GM12878 (cell line): ENCODE results near the gene ARHGEF33. TPM values are rescaled to one million over a fixed set of nuclear protein-coding genes. Genes with fewer than 3 reads are reported as not detected.

Experiments
- ATAC-seq: fragments of 200-7000 bp; cut with Tn5 transposase; 3 replicates; pipeline ENCODE4 v1.9.1; 2020; ENCODE audit warnings: mild to moderate bottlenecking, moderate library complexity
- BruUV-seq: library from RNA; stranded (reverse); fragments of 400-500 nt; replicated peaks from 2 replicates; lab custom pipeline; 2021; lab: Mats Ljungman, UMichigan
- CTCF ChIA-PET: fragments of 300-600 bp; sonication (Branson Sonifier 250); formaldehyde crosslinking; extraction: SDS; loops from one replicate; lab custom pipeline; 2021; ENCODE audit warnings: inconsistent platforms; lab: Yijun Ruan, JAX
- POLR2A ChIA-PET: fragments of 350-600 bp; formaldehyde crosslinking; extraction: SDS; loops from one replicate; lab custom pipeline; 2021; ENCODE audit warnings: inconsistent platforms; lab: Charles Lee
- RAD21 ChIA-PET: fragments of 300-600 bp; sonication (Branson Sonifier 250); formaldehyde crosslinking; loops from one replicate; lab custom pipeline; 2023; ENCODE audit warnings: antibody characterized with exemption; ENCODE audit not compliant: unreplicated experiment; lab: Charles Lee
- SMC1A ChIA-PET: fragments of 300-600 bp; sonication (Branson Sonifier 250); formaldehyde crosslinking; loops from one replicate; lab custom pipeline; 2023; ENCODE audit not compliant: unreplicated experiment, uncharacterized antibody; lab: Charles Lee
- DNase-seq: peaks from one replicate; pipeline ENCODE4 v3.0.0-alpha.2; 2011; ENCODE audit warnings: low read depth, low spot score
- FAIRE-seq: peaks from 3 replicates; lab custom pipeline; 2011; peaks lifted over from hg19 to GRCh38; lab: Jason Lieb, UNC
- H2AFZ ChIP-seq: 2 replicates; pipeline ENCODE4 v1.6.0; 2011; ENCODE audit warnings: low read depth, low read length, control low read depth; ENCODE audit not compliant: control insufficient read depth
- H3K27ac ChIP-seq: 2 replicates; pipeline ENCODE4 v1.5.1; 2011; ENCODE audit warnings: control low read depth; ENCODE audit not compliant: control insufficient read depth, insufficient read depth
- H3K27me3 ChIP-seq, 2 experiments: replicated peaks in 1 of 2; 2 replicates each; pipeline versions ENCODE4 v1.6.0 to v1.6.1; 2011; ENCODE audit warnings: low read length in 1 of 2; ENCODE audit not compliant: control insufficient read depth in 2 of 2, insufficient read depth in 2 of 2
- H3K36me3 ChIP-seq, 2 experiments: 2 replicates each; pipeline ENCODE4 v1.5.1; 2011; ENCODE audit warnings: low read length in 1 of 2; ENCODE audit not compliant: control insufficient read depth in 2 of 2, insufficient read depth in 2 of 2
- H3K4me1 ChIP-seq: 2 replicates; pipeline ENCODE4 v1.6.1; 2011; ENCODE audit warnings: mild to moderate bottlenecking, low read length, moderate library complexity, mixed read lengths; ENCODE audit not compliant: control insufficient read depth, insufficient read depth
- H3K4me2 ChIP-seq: 2 replicates; pipeline ENCODE4 v1.6.0; 2011; ENCODE audit warnings: control low read depth; ENCODE audit not compliant: control insufficient read depth, insufficient read depth
- H3K4me3 ChIP-seq: fragments of 200-600 bp; sonication (generic); 2 replicates; pipeline ENCODE4 v1.5.1; 2016
- H3K79me2 ChIP-seq: 2 replicates; pipeline ENCODE4 v1.6.0; 2011; ENCODE audit warnings: low read length; ENCODE audit not compliant: control insufficient read depth, insufficient read depth
- H3K9ac ChIP-seq: 2 replicates; pipeline ENCODE4 v1.8.0; 2011; ENCODE audit warnings: low read length, control low read depth, mixed read lengths; ENCODE audit not compliant: control insufficient read depth, insufficient read depth
- H3K9me3 ChIP-seq: replicated peaks from 3 replicates; pipeline ENCODE4 v1.5.1; 2011; ENCODE audit warnings: mild to moderate bottlenecking, low read length; ENCODE audit not compliant: control insufficient read depth, insufficient read depth
- H4K20me1 ChIP-seq: 2 replicates; pipeline ENCODE4 v1.6.0; 2011; ENCODE audit not compliant: control insufficient read depth, insufficient read depth
- DPF2 ChIP-seq: fragments of 450-650 bp; IDR thresholded peaks from 2 replicates; pipeline ENCODE4 v1.6.1; 2017; ENCODE audit warnings: mild to moderate bottlenecking
- ESRRA ChIP-seq: IDR thresholded peaks from 2 replicates; pipeline ENCODE4 v1.6.1; 2012; ENCODE audit warnings: mild to moderate bottlenecking, low read length, improper control_type of control experiment
- IKZF1 ChIP-seq: fragments of 450-650 bp; conservative IDR thresholded peaks from 2 replicates; pipeline ENCODE4 v1.6.1; 2017; ENCODE audit warnings: antibody characterized with exemption, mild to moderate bottlenecking
- KLF5 ChIP-seq: fragments of 450-650 bp; IDR thresholded peaks from 2 replicates; pipeline ENCODE4 v1.6.1; 2014; ENCODE audit warnings: mild to moderate bottlenecking; ENCODE audit not compliant: partially characterized antibody
- MEF2B ChIP-seq: fragments of 450-650 bp; IDR thresholded peaks from 2 replicates; pipeline ENCODE4 v1.6.1; 2018; ENCODE audit warnings: mild to moderate bottlenecking, moderate library complexity; ENCODE audit not compliant: partially characterized antibody, poor library complexity, severe bottlenecking
- MTA3 ChIP-seq: IDR thresholded peaks from 2 replicates; pipeline ENCODE4 v1.6.1; 2012; ENCODE audit warnings: low read length, inconsistent platforms, borderline replicate concordance
- NFYB ChIP-seq: IDR thresholded peaks from 2 replicates; pipeline ENCODE4 v1.6.1; 2011; ENCODE audit warnings: low read depth, mild to moderate bottlenecking, low read length, improper control_type of control experiment, moderate library complexity; ENCODE audit not compliant: insufficient read depth
- POU2F2 ChIP-seq: IDR thresholded peaks from 3 replicates; pipeline ENCODE4 v1.6.1; 2011; ENCODE audit warnings: low read depth, mild to moderate bottlenecking, low read length, borderline replicate concordance
- RFX5 ChIP-seq: IDR thresholded peaks from 2 replicates; pipeline ENCODE4 v1.6.1; 2011; ENCODE audit warnings: low read depth, low read length, improper control_type of control experiment
- RUNX3 ChIP-seq: IDR thresholded peaks from 2 replicates; pipeline ENCODE4 v1.6.1; 2012; ENCODE audit warnings: low read length, inconsistent platforms
- SMC3 ChIP-seq: IDR thresholded peaks from 2 replicates; pipeline ENCODE4 v1.6.1; 2011; ENCODE audit warnings: low read length, improper control_type of control experiment, borderline replicate concordance
- SP1 ChIP-seq: IDR thresholded peaks from one replicate; pipeline ENCODE4 v1.6.1; 2011; ENCODE audit warnings: low read depth, low read length
- ZZZ3 ChIP-seq: IDR thresholded peaks from 2 replicates; pipeline ENCODE4 v1.6.1; 2011; ENCODE audit warnings: low read depth; ENCODE audit not compliant: control insufficient read depth, insufficient read length
- WGBS: methylation state at CpG from one replicate; pipeline ENCODE4 v1.1.6; 2016; ENCODE audit warnings: low lambda C conversion rate; ENCODE audit not compliant: insufficient replicate concordance, insufficient coverage; ENCODE audit errors: missing lambda C conversion rate; 5-methylcytosine and 5-hydroxymethylcytosine counted together
- in situ Hi-C: fragments of 300-500 bp; cut with MboI; formaldehyde crosslinking; loops from 9 replicates; pipeline ENCODE4 v1.14.3; 2018; ENCODE audit warnings: mixed read lengths
- intact Hi-C: fragments of 100-400 bp; cut with micrococcal nuclease; formaldehyde crosslinking; loops from one replicate; pipeline ENCODE4 v1.14.2; 2022; ENCODE audit not compliant: unreplicated experiment
- polyA plus RNA-seq, 11 experiments: library from polyadenylated mRNA; depleted of rRNA in 4 of 11; unstranded in 6 of 11; stranded (reverse) in 5 of 11; fragments of >200 nt; fragmentation: Nextera tagmentation in 4 of 11; fragmentation: Illumina TruSeq in 1 of 11; extraction: Ambion mirVana in 4 of 11; extraction: Trizol in 1 of 11; gene quantifications; 1 replicate in 1 of 11; 2 replicates in 10 of 11; pipeline versions ENCODE4 v1.2.1 to v1.2.3, GENCODE V29; 2011 to 2016; ENCODE audit warnings: inconsistent platforms in 2 of 11, missing spikeins in 2 of 11, low read depth in 1 of 11
- total RNA-seq, 4 experiments: library from RNA; depleted of rRNA in 3 of 4; stranded (reverse); fragments of >200 nt in 3 of 4; fragmentation: Illumina TruSeq in 1 of 4; extraction: Trizol in 1 of 4; gene quantifications; 2 replicates each; pipeline versions ENCODE4 v1.2.1 to v1.2.3, GENCODE V29; 2013 to 2021
- TF ChIP-seq, protein P1 (sequence below): fragments of 450-650 bp; IDR thresholded peaks from 2 replicates; pipeline ENCODE4 v1.6.1; 2014; ENCODE audit warnings: mild to moderate bottlenecking
- TF ChIP-seq, protein P2 (sequence below): fragments of 450-650 bp; IDR thresholded peaks from 2 replicates; pipeline ENCODE4 v1.6.1; 2017; ENCODE audit warnings: mild to moderate bottlenecking

ARHGEF33 gene
- total and polyA plus RNA-seq, 10 of the 15 experiments (the other 5 are each of a cell fraction or from before 2014, with no cell fraction given), result 0.01 to 0.08 (median 0.05) TPM; not detected in 4

DNA sequence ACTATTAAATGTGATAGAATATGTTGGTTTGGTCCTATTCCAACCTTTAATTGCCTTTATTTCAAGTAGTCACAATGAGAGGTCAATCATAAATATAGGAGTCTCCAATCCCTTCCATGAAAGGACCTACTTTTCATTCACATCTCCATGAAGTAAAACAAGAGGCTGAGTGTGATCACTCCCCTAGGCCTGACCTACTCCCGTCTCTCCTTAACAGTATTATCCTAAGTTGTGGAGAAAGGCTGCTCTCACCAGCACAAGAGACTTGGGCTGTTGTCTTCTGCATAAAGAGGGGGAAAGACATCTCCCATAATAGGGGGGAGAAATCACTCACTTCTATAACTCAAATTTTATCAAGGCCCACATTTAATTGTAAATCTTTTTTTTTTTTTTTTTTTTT is 125.7 kb downstream of the ARHGEF33 start:
- Histone ChIP-seq H3K36me3 (peaks cover 0 to 6% of the 10 kb centered on the region in 2 experiments; a peak in 1 of 4 replicates), H3K27me3 (no peaks in the 10 kb centered on the region), H3K4me3 (no peak overlapping the region), H3K9ac (no peak overlapping the region), H3K9me3 (no peaks in the 10 kb centered on the region), H2AFZ (no peak overlapping the region), H3K27ac (no peak overlapping the region), H3K4me1 (no peaks in the 10 kb centered on the region), H3K4me2 (no peak overlapping the region), H3K79me2 (no peaks in the 10 kb centered on the region), H4K20me1 (no peaks in the 10 kb centered on the region)
- TF ChIP-seq DPF2 (no peak), MEF2B (no peak), MTA3 (no peak), SP1 (no peak), KLF5 (no peak)
- TF ChIP-seq, protein P1, sequence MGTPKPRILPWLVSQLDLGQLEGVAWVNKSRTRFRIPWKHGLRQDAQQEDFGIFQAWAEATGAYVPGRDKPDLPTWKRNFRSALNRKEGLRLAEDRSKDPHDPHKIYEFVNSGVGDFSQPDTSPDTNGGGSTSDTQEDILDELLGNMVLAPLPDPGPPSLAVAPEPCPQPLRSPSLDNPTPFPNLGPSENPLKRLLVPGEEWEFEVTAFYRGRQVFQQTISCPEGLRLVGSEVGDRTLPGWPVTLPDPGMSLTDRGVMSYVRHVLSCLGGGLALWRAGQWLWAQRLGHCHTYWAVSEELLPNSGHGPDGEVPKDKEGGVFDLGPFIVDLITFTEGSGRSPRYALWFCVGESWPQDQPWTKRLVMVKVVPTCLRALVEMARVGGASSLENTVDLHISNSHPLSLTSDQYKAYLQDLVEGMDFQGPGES, result no peak
- ChIA-PET CTCF (interaction anchor here (1.0 to 1.7 kb wide), 3 partner anchors 11 to 214 kb away, joined by 3 to 6 read pairs (median 3); no protein-coding TSS in a partner anchor), SMC1A (interaction anchor here (1.0 to 1.3 kb wide), 3 partner anchors 17 to 213 kb away, joined by 3 to 5 read pairs (median 4); no protein-coding TSS in a partner anchor), RAD21 (no interaction called here), POLR2A (no interaction called here)
- in situ Hi-C loops, result no loop called here
- FAIRE-seq (no peak), DNase-seq (no peak), ATAC-seq (no peak)
- no TSS peak for BruUV-seq
- 85% methylated on average over 1 of the region's 1 CpG for WGBS
- intact Hi-C loops, result no loop called here

DNA sequence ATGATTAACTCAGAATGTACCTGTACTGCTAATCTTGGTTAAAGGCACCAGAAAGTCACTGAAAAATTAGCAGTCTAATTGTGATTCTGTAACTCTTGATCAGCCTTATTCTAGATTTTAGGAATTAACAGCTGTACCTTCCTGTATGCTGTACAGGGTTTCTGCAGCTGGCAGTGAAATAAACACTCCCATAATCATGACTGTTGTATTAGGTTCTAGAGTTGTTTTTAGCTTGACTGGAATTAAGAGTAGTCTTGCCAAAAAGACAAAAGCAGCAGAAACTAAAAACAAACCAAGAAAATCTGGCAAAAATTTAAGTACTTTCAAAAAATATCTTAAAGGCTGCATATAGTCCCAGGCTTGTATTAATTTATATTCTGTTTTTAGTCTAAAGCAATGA is 127.7 kb downstream of the ARHGEF33 start:
- intact Hi-C loops, result no loop called here
- POLR2A ChIA-PET, result no interaction called here
- SMC1A ChIA-PET, result interaction anchor here (1.4 to 2.1 kb wide), 3 partner anchors 9 to 213 kb away, joined by 3 to 6 read pairs (median 5); no protein-coding TSS in a partner anchor
- no peak for TF ChIP-seq ZZZ3
- no peak for TF ChIP-seq RUNX3
- TF ChIP-seq RFX5, result no peak
- no peak for TF ChIP-seq SMC3
- TF ChIP-seq POU2F2, result no peak
- TF ChIP-seq IKZF1, result no peak
- no peak for TF ChIP-seq ESRRA
- TF ChIP-seq, protein P2, sequence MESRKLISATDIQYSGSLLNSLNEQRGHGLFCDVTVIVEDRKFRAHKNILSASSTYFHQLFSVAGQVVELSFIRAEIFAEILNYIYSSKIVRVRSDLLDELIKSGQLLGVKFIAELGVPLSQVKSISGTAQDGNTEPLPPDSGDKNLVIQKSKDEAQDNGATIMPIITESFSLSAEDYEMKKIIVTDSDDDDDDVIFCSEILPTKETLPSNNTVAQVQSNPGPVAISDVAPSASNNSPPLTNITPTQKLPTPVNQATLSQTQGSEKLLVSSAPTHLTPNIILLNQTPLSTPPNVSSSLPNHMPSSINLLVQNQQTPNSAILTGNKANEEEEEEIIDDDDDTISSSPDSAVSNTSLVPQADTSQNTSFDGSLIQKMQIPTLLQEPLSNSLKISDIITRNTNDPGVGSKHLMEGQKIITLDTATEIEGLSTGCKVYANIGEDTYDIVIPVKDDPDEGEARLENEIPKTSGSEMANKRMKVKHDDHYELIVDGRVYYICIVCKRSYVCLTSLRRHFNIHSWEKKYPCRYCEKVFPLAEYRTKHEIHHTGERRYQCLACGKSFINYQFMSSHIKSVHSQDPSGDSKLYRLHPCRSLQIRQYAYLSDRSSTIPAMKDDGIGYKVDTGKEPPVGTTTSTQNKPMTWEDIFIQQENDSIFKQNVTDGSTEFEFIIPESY, result no peak
- TF ChIP-seq NFYB, result no peak

More for the DNA sequence above, 127.7 kb downstream of the ARHGEF33 start:
- no peaks in the 10 kb centered on the region for H3K27me3 ChIP-seq
- H3K4me3 ChIP-seq, result no peak overlapping the region
- H2AFZ ChIP-seq, result no peak overlapping the region
- no peak overlapping the region for H3K27ac ChIP-seq
- no peak for DNase-seq
- H4K20me1 ChIP-seq, result no peaks in the 10 kb centered on the region
- no peaks in the 10 kb centered on the region for H3K9me3 ChIP-seq
- no peak overlapping the region for H3K4me2 ChIP-seq
- H3K9ac ChIP-seq, result no peak overlapping the region
- peaks cover 0 to 3% of the 10 kb centered on the region in 2 experiments; a peak in 1 of 4 replicates for H3K36me3 ChIP-seq
- CTCF ChIA-PET, result interaction anchor here (1.3 to 3.8 kb wide), 3 partner anchors 29 to 212 kb away, joined by 3 to 12 read pairs (median 6); no protein-coding TSS in a partner anchor
- no peaks in the 10 kb centered on the region for H3K4me1 ChIP-seq
- FAIRE-seq, result no peak
- no peak for ATAC-seq
- in situ Hi-C loops, result no loop called here
- H3K79me2 ChIP-seq, result no peaks in the 10 kb centered on the region
- no TSS peak for BruUV-seq
- RAD21 ChIA-PET, result no interaction called here
